CD14-positive monocyte (primary cell): Measurements from ENCODE around the gene COL9A3. TPM values are rescaled to one million over a fixed set of nuclear protein-coding genes. Genes with fewer than 3 reads are reported as not detected.
A peak's percentile ranks its signal among the peaks of the same experiment; 100 is the strongest.

ENCODE experiments used
- DNase-seq, 3 donors: peaks; one replicate each; pipeline ENCODE4 v3.0.0-alpha.2; 2011 to 2022
- H2AFZ ChIP-seq: 2 replicates; pipeline ENCODE4 v1.6.0; 2012; ENCODE audit warnings: mild to moderate bottlenecking, low read depth, low read length, inconsistent platforms; ENCODE audit not compliant: insufficient read depth, poor library complexity, severe bottlenecking
- H3K27ac ChIP-seq, 2 donors: 1 replicate in 1 of 2; 2 replicates in 1 of 2; pipeline ENCODE4 v1.5.1; 2012 to 2013; ENCODE audit warnings: low read length in 2 of 2, control low read depth in 1 of 2, inconsistent platforms in 1 of 2, low read depth in 1 of 2, mild to moderate bottlenecking in 1 of 2
- H3K27me3 ChIP-seq, 2 donors: one replicate each; pipeline versions ENCODE4 v1.6.0 to v1.6.1; 2011 to 2013; ENCODE audit warnings: low read length in 2 of 2; ENCODE audit not compliant: control insufficient read depth in 2 of 2, insufficient read depth in 2 of 2
- H3K36me3 ChIP-seq, 2 donors: replicated peaks in 1 of 2; 1 replicate in 1 of 2; 2 replicates in 1 of 2; pipeline versions ENCODE4 v1.5.1 to v1.6.1; 2012 to 2013; ENCODE audit warnings: low read length in 2 of 2, control low read depth in 1 of 2, inconsistent platforms in 1 of 2, mild to moderate bottlenecking in 1 of 2; ENCODE audit not compliant: insufficient read depth in 2 of 2, control insufficient read depth in 1 of 2
- H3K4me1 ChIP-seq, 2 donors: 1 replicate in 1 of 2; 2 replicates in 1 of 2; pipeline versions ENCODE4 v1.5.1 to v1.6.1; 2012 to 2013; ENCODE audit warnings: low read length in 2 of 2, control low read depth in 1 of 2, inconsistent platforms in 1 of 2, mild to moderate bottlenecking in 1 of 2, moderate library complexity in 1 of 2; ENCODE audit not compliant: insufficient read depth in 2 of 2, control insufficient read depth in 1 of 2
- H3K4me2 ChIP-seq: replicated peaks from 2 replicates; pipeline ENCODE3; 2012; ENCODE audit warnings: low read length, moderate library complexity, mild to moderate bottlenecking; ENCODE audit not compliant: poor library complexity, severe bottlenecking; ENCODE audit errors: extremely low read depth
- H3K4me3 ChIP-seq, 3 experiments: fragments of 200-600 bp in 1 of 3; sonication (generic) in 1 of 3; replicated peaks in 1 of 3; 1 replicate in 2 of 3; 2 replicates in 1 of 3; pipeline ENCODE4 v1.5.1; 2011 to 2013; ENCODE audit warnings: low read length in 3 of 3, mild to moderate bottlenecking in 3 of 3, control low read depth in 2 of 3, low read depth in 2 of 3, inconsistent platforms in 1 of 3, moderate library complexity in 1 of 3
- H3K79me2 ChIP-seq: 2 replicates; pipeline ENCODE4 v1.6.0; 2012; ENCODE audit warnings: mild to moderate bottlenecking, control low read depth, inconsistent platforms, low read length, moderate library complexity; ENCODE audit not compliant: insufficient read depth
- H3K9ac ChIP-seq: 2 replicates; pipeline ENCODE4 v1.6.0; 2017; ENCODE audit warnings: low read length, mild to moderate bottlenecking; ENCODE audit not compliant: insufficient read depth, poor library complexity, severe bottlenecking
- H3K9me3 ChIP-seq, 2 donors: replicated peaks in 1 of 2; 1 replicate in 1 of 2; 2 replicates in 1 of 2; pipeline versions ENCODE4 v1.5.1 to v1.6.1; 2012 to 2013; ENCODE audit warnings: low read length in 2 of 2, control low read depth in 1 of 2; ENCODE audit not compliant: control insufficient read depth in 1 of 2, insufficient read depth in 1 of 2
- H4K20me1 ChIP-seq: 2 replicates; pipeline ENCODE4 v1.6.0; 2012; ENCODE audit warnings: mild to moderate bottlenecking, low read length, control low read depth, moderate library complexity; ENCODE audit not compliant: insufficient read depth
- H3K27ac Mint-ChIP-seq, 7 donors: one replicate each; pipeline ENCODE4 v1.8.0; 2020; ENCODE audit warnings: mild to moderate bottlenecking in 7 of 7, mixed read lengths in 7 of 7, moderate library complexity in 6 of 7, inconsistent platforms in 2 of 7
- H3K27me3 Mint-ChIP-seq, 3 donors: one replicate each; pipeline ENCODE4 v1.8.0; 2021 to 2022; ENCODE audit warnings: low read depth in 3 of 3, mild to moderate bottlenecking in 3 of 3, mixed read lengths in 3 of 3, moderate library complexity in 3 of 3, inconsistent platforms in 1 of 3
- H3K36me3 Mint-ChIP-seq, 2 donors: one replicate each; pipeline ENCODE4 v1.8.0; 2020; ENCODE audit warnings: mixed read lengths in 2 of 2, inconsistent platforms in 1 of 2, mild to moderate bottlenecking in 1 of 2
- H3K4me1 Mint-ChIP-seq: one replicate; pipeline ENCODE4 v1.8.0; 2020; ENCODE audit warnings: mild to moderate bottlenecking, mixed read lengths
- H3K4me3 Mint-ChIP-seq, 2 donors: one replicate each; pipeline ENCODE4 v1.8.0; 2020; ENCODE audit warnings: mild to moderate bottlenecking in 2 of 2, mixed read lengths in 2 of 2, moderate library complexity in 1 of 2
- H3K9me3 Mint-ChIP-seq, 7 donors: one replicate each; pipeline ENCODE4 v1.8.0; 2020 to 2022; ENCODE audit warnings: mixed read lengths in 7 of 7, mild to moderate bottlenecking in 6 of 7, moderate library complexity in 6 of 7, inconsistent platforms in 2 of 7
- CTCF ChIP-seq: fragments of 200-600 bp; IDR thresholded peaks from one replicate; pipeline ENCODE4 v1.8.0; 2022; ENCODE audit warnings: antibody characterized with exemption, mild to moderate bottlenecking
- WGBS: methylation state at CpG from one replicate; pipeline ENCODE4 v1.1.5; 2013; ENCODE audit warnings: missing lambda C conversion rate; ENCODE audit not compliant: insufficient coverage; 5-methylcytosine and 5-hydroxymethylcytosine counted together
- intact Hi-C, 2 donors: fragments of 100-400 bp; cut with micrococcal nuclease; formaldehyde crosslinking; loops; one replicate each; pipeline versions ENCODE4 v1.15.0 to v1.15.1; 2023
- polyA plus RNA-seq, 3 donors: library from polyadenylated mRNA; depleted of rRNA in 1 of 3; unstranded in 2 of 3; stranded (reverse) in 1 of 3; fragments of 300-500 nt in 2 of 3; fragments of >200 nt in 1 of 3; fragmentation: Illumina TruSeq in 2 of 3; gene quantifications; 1 replicate in 2 of 3; 2 replicates in 1 of 3; pipeline ENCODE4 v1.2.3, GENCODE V29; 2012 to 2021

COL9A3 gene
- polyA plus RNA-seq, 3 donors, result 1.8 to 4.4 (median 2.6) TPM

GRCh38 chr20:62785393-62785792 lies 31.5 kb upstream of the COL9A3 start:
- Histone ChIP-seq H3K4me1 (peaks cover 13 to 23% of the 10 kb centered on the region in 2 donors), H3K4me3 (no peak overlapping the region), H4K20me1 (no peaks in the 10 kb centered on the region), H3K27me3 (no peaks in the 10 kb centered on the region), H3K9ac (no peak overlapping the region), H3K79me2 (no peaks in the 10 kb centered on the region), H3K27ac (no peak overlapping the region), H2AFZ (no peak overlapping the region), H3K4me2 (no peak overlapping the region), H3K9me3 (peaks cover 0 to 13% of the 10 kb centered on the region in 2 donors), H3K36me3 (no peaks in the 10 kb centered on the region)
- H3K4me3 Mint-ChIP-seq, result no peak overlapping the region
- H3K27me3 Mint-ChIP-seq, result peaks cover 1 to 6% (median 4%) of the 10 kb centered on the region in 3 donors
- H3K36me3 Mint-ChIP-seq, result peaks cover 7 to 20% of the 10 kb centered on the region in 2 donors
- no peak for TF ChIP-seq CTCF
- peaks cover 12 to 16% (median 15%) of the 10 kb centered on the region in 7 donors for H3K9me3 Mint-ChIP-seq
- intact Hi-C loops, result no loop called here
- peak overlapping the region in 1 of 7 donors; percentile 8 for H3K27ac Mint-ChIP-seq
- H3K4me1 Mint-ChIP-seq, result peaks cover 27% of the 10 kb centered on the region
- no peak for DNase-seq
- 74% methylated on average over 11 of the region's 11 CpGs for WGBS

- Histone ChIP-seq H3K9me3 (peaks cover 0 to 13% of the 10 kb centered on the region in 2 donors), H3K9ac (no peak overlapping the region), H3K4me3 (no peak overlapping the region), H4K20me1 (no peaks in the 10 kb centered on the region), H3K79me2 (no peaks in the 10 kb centered on the region), H3K27me3 (no peaks in the 10 kb centered on the region), H2AFZ (no peak overlapping the region), H3K4me2 (no peak overlapping the region), H3K4me1 (peaks cover 14 to 24% of the 10 kb centered on the region in 2 donors), H3K27ac (peak overlapping the region in 1 of 2 donors; percentile 92), H3K36me3 (no peaks in the 10 kb centered on the region)
- Mint-ChIP-seq H3K4me3 (no peak overlapping the region), H3K27ac (peak overlapping the region in 4 of 7 donors; percentile 19 to 84 (median 81)), H3K27me3 (peaks cover 1 to 6% (median 4%) of the 10 kb centered on the region in 3 donors), H3K36me3 (peaks cover 7 to 20% of the 10 kb centered on the region in 2 donors), H3K9me3 (peaks cover 12 to 16% (median 15%) of the 10 kb centered on the region in 7 donors), H3K4me1 (peaks cover 28% of the 10 kb centered on the region)
- TF ChIP-seq CTCF, result no peak
- no peak for DNase-seq
- intact Hi-C loops, result loop anchor here in 1 of 2 donors (2.0 kb wide), 2 partner anchors 167 to 183 kb away; no protein-coding TSS in a partner anchor
- 95% methylated on average over 13 of the region's 13 CpGs for WGBS
Observed at GRCh38 chr20:62786157-62786556, 30.7 kb upstream of the COL9A3 start.
